ENCODE data around the gene ZNHIT1.
"Not testable (repeated sequence)": the region's sequence is repeated elsewhere in the genome, so short reads cannot be mapped to it uniquely, and the experiment has no call there.

The ZNHIT1 gene

GRCh38 chr7:101186844-101187428, 31.0 kb upstream of the ZNHIT1 start:
- in situ Hi-C loops (cut with HindIII; ENCODE audit: low sequenced_read_pairs): no loop called here

- in situ Hi-C loops (cut with HindIII; ENCODE audit: low sequenced_read_pairs): no loop called here
These were observed 28.9 kb upstream of the ZNHIT1 start for GRCh38 chr7:101189109-101189508.

GRCh38 chr7:101195884-101196283, 22.1 kb upstream of the ZNHIT1 start:
- in situ Hi-C loops (cut with HindIII; ENCODE audit: low sequenced_read_pairs): no loop called here

GRCh38 chr7:101197991-101198390, 20.0 kb upstream of the ZNHIT1 start:
- in situ Hi-C loops (cut with HindIII; ENCODE audit: low sequenced_read_pairs): no loop called here

- in situ Hi-C loops (cut with HindIII; ENCODE audit: low sequenced_read_pairs): no loop called here
These were observed 19.5 kb upstream of the ZNHIT1 start for GRCh38 chr7:101198476-101198875.

GRCh38 chr7:101199522-101199921, 18.4 kb upstream of the ZNHIT1 start:
- in situ Hi-C loops (cut with HindIII; ENCODE audit: low sequenced_read_pairs): not testable (repeated sequence)

- in situ Hi-C loops (cut with HindIII; ENCODE audit: low sequenced_read_pairs): no loop called here
These were observed 17.5 kb upstream of the ZNHIT1 start for GRCh38 chr7:101200504-101200861.

- in situ Hi-C loops (cut with HindIII; ENCODE audit: low sequenced_read_pairs): no loop called here
These were observed 16.9 kb upstream of the ZNHIT1 start, which contains the start of gene MOGAT3 for GRCh38 chr7:101200862-101201599. TSS of gene MOGAT3 (minus strand) at chr7:101201036. CDS start at chr7:101200854, 182 bp downstream.

GRCh38 chr7:101201695-101202602, 16.0 kb upstream of the ZNHIT1 start:
- in situ Hi-C loops (cut with HindIII; ENCODE audit: low sequenced_read_pairs): no loop called here

- in situ Hi-C loops (cut with HindIII; ENCODE audit: low sequenced_read_pairs): no loop called here
These were observed 15.4 kb upstream of the ZNHIT1 start for GRCh38 chr7:101202603-101202918.

GRCh38 chr7:101203740-101204738, 13.9 kb upstream of the ZNHIT1 start:
- in situ Hi-C loops (cut with HindIII; ENCODE audit: low sequenced_read_pairs): not testable (repeated sequence)

- in situ Hi-C loops (cut with HindIII; ENCODE audit: low sequenced_read_pairs): no loop called here
These were observed 11.9 kb upstream of the ZNHIT1 start for GRCh38 chr7:101205901-101206664.

GRCh38 chr7:101206665-101207042, 11.3 kb upstream of the ZNHIT1 start:
- in situ Hi-C loops (cut with HindIII; ENCODE audit: low sequenced_read_pairs): no loop called here

GRCh38 chr7:101207459-101207858, 10.5 kb upstream of the ZNHIT1 start:
- in situ Hi-C loops (cut with HindIII; ENCODE audit: low sequenced_read_pairs): no loop called here

- in situ Hi-C loops (cut with HindIII; ENCODE audit: low sequenced_read_pairs): no loop called here
These were observed 9.2 kb upstream of the ZNHIT1 start for GRCh38 chr7:101208794-101209193.

GRCh38 chr7:101210143-101210542, 7.8 kb upstream of the ZNHIT1 start:
- in situ Hi-C loops (cut with HindIII; ENCODE audit: low sequenced_read_pairs): no loop called here

GRCh38 chr7:101211501-101211900, 6.5 kb upstream of the ZNHIT1 start:
- in situ Hi-C loops (cut with HindIII; ENCODE audit: low sequenced_read_pairs): no loop called here

- in situ Hi-C loops (cut with HindIII; ENCODE audit: low sequenced_read_pairs): no loop called here
These were observed 6.0 kb upstream of the ZNHIT1 start for GRCh38 chr7:101212014-101212413.

GRCh38 chr7:101216001-101216859, 1.7 kb upstream of the ZNHIT1 start:
- in situ Hi-C loops (cut with HindIII; ENCODE audit: low sequenced_read_pairs): loop anchor here (5.0 kb wide), 2 partner anchors 54 to 61 kb away; no protein-coding TSS in a partner anchor

Data from endothelial cell of hepatic sinusoid (primary cell).